Neural cell (in vitro differentiated cells): Measurements from ENCODE around the gene DARS1. TPM values are rescaled to one million over a fixed set of nuclear protein-coding genes. Genes with fewer than 3 reads are reported as not detected.

Experiments
- H2AFZ ChIP-seq: fragments of 200-600, 300-800 bp; sonication (generic), shearing (Covaris generic); 2 replicates; pipeline ENCODE4 v1.6.0; 2014; ENCODE audit warnings: low read depth, mild to moderate bottlenecking, antibody characterized with exemption, low read length, moderate library complexity
- H3F3A ChIP-seq: fragments of 200-600 bp; shearing (Covaris generic); 2 replicates; pipeline ENCODE4 v1.6.1; 2016; ENCODE audit warnings: mild to moderate bottlenecking, moderate library complexity, mixed read lengths, antibody characterized with exemption, low read length; ENCODE audit not compliant: insufficient read depth, poor library complexity, severe bottlenecking
- H3K27ac ChIP-seq: fragments of 200-600, 300-800 bp; sonication (generic), shearing (Covaris generic); 2 replicates; pipeline ENCODE4 v1.5.1; 2014; ENCODE audit warnings: mild to moderate bottlenecking, low read length, moderate library complexity
- H3K27me3 ChIP-seq: fragments of 300-800, 200-600 bp; sonication (generic), shearing (Covaris generic); 2 replicates; pipeline ENCODE4 v1.6.0; 2014; ENCODE audit warnings: mild to moderate bottlenecking, low read depth, low read length, moderate library complexity; ENCODE audit not compliant: insufficient read depth
- H3K36me3 ChIP-seq: fragments of 300-800, 200-600 bp; sonication (generic), shearing (Covaris generic); 2 replicates; pipeline ENCODE4 v1.5.1; 2014; ENCODE audit warnings: mild to moderate bottlenecking, antibody characterized with exemption, low read length, moderate library complexity; ENCODE audit not compliant: insufficient read depth
- H3K4me2 ChIP-seq: fragments of 300-800, 200-600 bp; sonication (generic), shearing (Covaris generic); 2 replicates; pipeline ENCODE4 v1.6.0; 2014; ENCODE audit warnings: mild to moderate bottlenecking, low read length
- H3K4me3 ChIP-seq: fragments of 300-800, 200-600 bp; sonication (generic), shearing (Covaris generic); 2 replicates; pipeline ENCODE4 v1.5.1; 2014; ENCODE audit warnings: mild to moderate bottlenecking, low read length, moderate library complexity
- H3K79me2 ChIP-seq: fragments of 200-600 bp; shearing (Covaris generic); replicated peaks from 2 replicates; pipeline ENCODE4 v1.6.0; 2014; ENCODE audit warnings: mild to moderate bottlenecking, low read length, moderate library complexity; ENCODE audit not compliant: insufficient read depth
- H3K9ac ChIP-seq: fragments of 300-800, 200-600 bp; sonication (generic), shearing (Covaris generic); 2 replicates; pipeline ENCODE4 v1.6.1; 2016; ENCODE audit warnings: mild to moderate bottlenecking, low read length, mixed read lengths
- H3K9me2 ChIP-seq: fragments of 200-600 bp; shearing (Covaris generic); 2 replicates; pipeline ENCODE4 v1.6.1; 2016; ENCODE audit warnings: mild to moderate bottlenecking, low read length, mixed read lengths; ENCODE audit not compliant: insufficient read depth
- H3K9me3 ChIP-seq: fragments of 200-600, 300-800 bp; sonication (generic), shearing (Covaris generic); 2 replicates; pipeline ENCODE4 v1.6.1; 2016; ENCODE audit warnings: mild to moderate bottlenecking, mixed run types, low read length, moderate library complexity, mixed read lengths
- H4K20me1 ChIP-seq: fragments of 200-600 bp; shearing (Covaris generic); 2 replicates; pipeline ENCODE4 v1.6.1; 2016; ENCODE audit warnings: mild to moderate bottlenecking, mixed run types; ENCODE audit not compliant: insufficient read depth
- EP300 ChIP-seq: fragments of 450-650 bp; conservative IDR thresholded peaks from 2 replicates; pipeline ENCODE4 v1.6.1; 2014; ENCODE audit warnings: antibody characterized with exemption, mild to moderate bottlenecking, moderate library complexity; ENCODE audit not compliant: poor library complexity, severe bottlenecking
- EZH2 ChIP-seq: fragments of 200-600, 300-800 bp; shearing (Covaris generic), sonication (generic); IDR thresholded peaks from 2 replicates; pipeline ENCODE4 v1.6.1; 2014; ENCODE audit warnings: antibody characterized with exemption, low read length, borderline replicate concordance, mild to moderate bottlenecking; ENCODE audit not compliant: insufficient read depth, poor library complexity, severe bottlenecking
- MXI1 ChIP-seq: fragments of 450-650 bp; conservative IDR thresholded peaks from 2 replicates; pipeline ENCODE4 v1.6.1; 2014; ENCODE audit warnings: antibody characterized with exemption, mild to moderate bottlenecking; ENCODE audit not compliant: poor library complexity, severe bottlenecking
- POLR2AphosphoS5 ChIP-seq: IDR thresholded peaks from 2 replicates; pipeline ENCODE4 v1.6.1; 2012
- RAD21 ChIP-seq: fragments of 450-650 bp; conservative IDR thresholded peaks from 2 replicates; pipeline ENCODE4 v1.6.1; 2014; ENCODE audit warnings: antibody characterized with exemption, mild to moderate bottlenecking, moderate library complexity
- SMC3 ChIP-seq: fragments of 450-650 bp; conservative IDR thresholded peaks from 2 replicates; pipeline ENCODE4 v1.6.1; 2014; ENCODE audit warnings: antibody characterized with exemption, mild to moderate bottlenecking, moderate library complexity; ENCODE audit not compliant: poor library complexity
- TAF1 ChIP-seq: IDR thresholded peaks from 2 replicates; pipeline ENCODE4 v1.6.1; 2012; ENCODE audit warnings: low read depth
- polyA plus RNA-seq: library from polyadenylated mRNA; depleted of rRNA; stranded (reverse); fragments of >200 nt; gene quantifications from 2 replicates; pipeline ENCODE4 v1.2.3, GENCODE V29; 2014
- TF ChIP-seq, protein P1 (sequence below): IDR thresholded peaks from 2 replicates; pipeline ENCODE4 v1.6.1; 2012; ENCODE audit warnings: borderline replicate concordance
- TF ChIP-seq, protein P2 (sequence below): fragments of 450-650 bp; IDR thresholded peaks from 2 replicates; pipeline ENCODE4 v1.5.1; 2014; ENCODE audit warnings: antibody characterized with exemption, mild to moderate bottlenecking, moderate library complexity; ENCODE audit not compliant: poor library complexity, severe bottlenecking

The DARS1 gene
- polyA plus RNA-seq, 1 donor from 2014 or later = 37.9 TPM

DNA sequence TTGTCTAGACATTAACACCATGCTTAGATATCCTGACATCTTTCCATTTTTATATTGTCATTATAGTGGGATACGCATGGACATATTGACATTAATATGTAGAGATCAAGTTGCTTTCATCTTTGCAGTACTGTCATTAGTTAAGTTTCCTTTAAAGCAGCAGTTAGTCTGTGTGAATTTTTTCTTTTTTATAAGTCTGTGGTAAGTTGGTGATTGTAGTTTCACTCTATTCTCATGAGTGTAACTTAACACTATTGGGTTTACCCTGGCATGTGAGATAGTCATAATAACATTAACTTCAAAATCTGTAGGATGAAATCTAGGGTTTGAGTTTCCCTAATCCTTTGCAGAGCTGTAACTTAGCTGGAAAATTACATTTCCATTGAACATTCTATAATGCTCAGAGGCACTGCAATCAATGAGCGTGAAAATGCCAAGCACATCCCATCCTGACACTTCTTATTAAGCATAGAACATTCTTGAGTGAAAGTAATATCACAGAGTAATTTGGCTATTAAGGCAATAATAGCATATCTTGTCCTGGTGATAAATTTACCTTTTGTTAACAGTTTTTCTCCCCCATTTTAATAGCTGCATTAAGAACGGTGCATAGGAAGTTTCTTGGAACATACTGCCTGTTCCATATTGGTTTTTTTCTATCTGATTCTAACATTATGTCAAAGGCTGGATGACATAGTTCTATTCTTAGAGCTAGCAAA lies 47.5 kb upstream of the DARS1 start:
- Histone ChIP-seq H4K20me1 (no peaks in the 10 kb centered on the region), H3K9ac (no peak overlapping the region)

DNA sequence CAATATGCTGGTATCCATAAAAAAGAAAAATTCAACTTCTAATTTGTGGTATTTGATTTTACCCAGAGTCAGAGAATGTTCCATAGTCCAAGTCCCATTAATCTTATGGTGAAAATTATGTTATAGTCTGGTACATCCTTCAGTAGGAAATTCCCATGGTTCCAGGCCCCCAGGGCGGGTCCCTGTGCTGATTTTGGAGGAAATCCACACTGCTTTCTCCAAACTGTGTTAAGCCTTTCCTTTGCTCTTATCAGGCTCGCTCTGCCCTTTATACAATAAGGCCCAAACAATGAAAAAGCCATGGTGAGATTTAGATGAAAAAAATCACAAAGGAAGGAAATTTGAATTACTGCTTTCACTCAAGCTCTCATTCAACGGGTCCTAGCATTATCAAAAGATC lies 46.8 kb upstream of the DARS1 start:
- H3F3A ChIP-seq = no peaks in the 10 kb centered on the region
- no peaks in the 10 kb centered on the region for H3K9me2 ChIP-seq
- no peak overlapping the region for H3K9ac ChIP-seq
- H3K79me2 ChIP-seq = no peaks in the 10 kb centered on the region
- no peaks in the 10 kb centered on the region for H3K36me3 ChIP-seq
- H3K27ac ChIP-seq = no peak overlapping the region
- no peaks in the 10 kb centered on the region for H3K9me3 ChIP-seq
- H3K27me3 ChIP-seq = no peaks in the 10 kb centered on the region
- TF ChIP-seq SMC3 = no peak
- TF ChIP-seq, protein P1, sequence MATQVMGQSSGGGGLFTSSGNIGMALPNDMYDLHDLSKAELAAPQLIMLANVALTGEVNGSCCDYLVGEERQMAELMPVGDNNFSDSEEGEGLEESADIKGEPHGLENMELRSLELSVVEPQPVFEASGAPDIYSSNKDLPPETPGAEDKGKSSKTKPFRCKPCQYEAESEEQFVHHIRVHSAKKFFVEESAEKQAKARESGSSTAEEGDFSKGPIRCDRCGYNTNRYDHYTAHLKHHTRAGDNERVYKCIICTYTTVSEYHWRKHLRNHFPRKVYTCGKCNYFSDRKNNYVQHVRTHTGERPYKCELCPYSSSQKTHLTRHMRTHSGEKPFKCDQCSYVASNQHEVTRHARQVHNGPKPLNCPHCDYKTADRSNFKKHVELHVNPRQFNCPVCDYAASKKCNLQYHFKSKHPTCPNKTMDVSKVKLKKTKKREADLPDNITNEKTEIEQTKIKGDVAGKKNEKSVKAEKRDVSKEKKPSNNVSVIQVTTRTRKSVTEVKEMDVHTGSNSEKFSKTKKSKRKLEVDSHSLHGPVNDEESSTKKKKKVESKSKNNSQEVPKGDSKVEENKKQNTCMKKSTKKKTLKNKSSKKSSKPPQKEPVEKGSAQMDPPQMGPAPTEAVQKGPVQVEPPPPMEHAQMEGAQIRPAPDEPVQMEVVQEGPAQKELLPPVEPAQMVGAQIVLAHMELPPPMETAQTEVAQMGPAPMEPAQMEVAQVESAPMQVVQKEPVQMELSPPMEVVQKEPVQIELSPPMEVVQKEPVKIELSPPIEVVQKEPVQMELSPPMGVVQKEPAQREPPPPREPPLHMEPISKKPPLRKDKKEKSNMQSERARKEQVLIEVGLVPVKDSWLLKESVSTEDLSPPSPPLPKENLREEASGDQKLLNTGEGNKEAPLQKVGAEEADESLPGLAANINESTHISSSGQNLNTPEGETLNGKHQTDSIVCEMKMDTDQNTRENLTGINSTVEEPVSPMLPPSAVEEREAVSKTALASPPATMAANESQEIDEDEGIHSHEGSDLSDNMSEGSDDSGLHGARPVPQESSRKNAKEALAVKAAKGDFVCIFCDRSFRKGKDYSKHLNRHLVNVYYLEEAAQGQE = no peak
- H3K4me2 ChIP-seq = no peak overlapping the region
- H3K4me3 ChIP-seq = no peak overlapping the region
- H2AFZ ChIP-seq = no peak overlapping the region
- no peaks in the 10 kb centered on the region for H4K20me1 ChIP-seq

More for the DNA sequence above, 47.5 kb upstream of the DARS1 start:
- Histone ChIP-seq H3K79me2 (no peaks in the 10 kb centered on the region), H3K9me3 (no peaks in the 10 kb centered on the region), H3K27me3 (no peaks in the 10 kb centered on the region), H2AFZ (no peak overlapping the region), H3F3A (no peaks in the 10 kb centered on the region), H3K36me3 (no peaks in the 10 kb centered on the region), H3K4me2 (no peak overlapping the region), H3K4me3 (no peak overlapping the region), H3K27ac (peak overlapping the region; percentile 23), H3K9me2 (no peaks in the 10 kb centered on the region)
- TF ChIP-seq EP300 (peak; percentile 50), MXI1 (no peak), RAD21 (no peak), EZH2 (no peak), TAF1 (no peak), SMC3 (no peak), POLR2AphosphoS5 (peak; percentile 51)
- TF ChIP-seq, protein P1 = no peak
- TF ChIP-seq, protein P2, sequence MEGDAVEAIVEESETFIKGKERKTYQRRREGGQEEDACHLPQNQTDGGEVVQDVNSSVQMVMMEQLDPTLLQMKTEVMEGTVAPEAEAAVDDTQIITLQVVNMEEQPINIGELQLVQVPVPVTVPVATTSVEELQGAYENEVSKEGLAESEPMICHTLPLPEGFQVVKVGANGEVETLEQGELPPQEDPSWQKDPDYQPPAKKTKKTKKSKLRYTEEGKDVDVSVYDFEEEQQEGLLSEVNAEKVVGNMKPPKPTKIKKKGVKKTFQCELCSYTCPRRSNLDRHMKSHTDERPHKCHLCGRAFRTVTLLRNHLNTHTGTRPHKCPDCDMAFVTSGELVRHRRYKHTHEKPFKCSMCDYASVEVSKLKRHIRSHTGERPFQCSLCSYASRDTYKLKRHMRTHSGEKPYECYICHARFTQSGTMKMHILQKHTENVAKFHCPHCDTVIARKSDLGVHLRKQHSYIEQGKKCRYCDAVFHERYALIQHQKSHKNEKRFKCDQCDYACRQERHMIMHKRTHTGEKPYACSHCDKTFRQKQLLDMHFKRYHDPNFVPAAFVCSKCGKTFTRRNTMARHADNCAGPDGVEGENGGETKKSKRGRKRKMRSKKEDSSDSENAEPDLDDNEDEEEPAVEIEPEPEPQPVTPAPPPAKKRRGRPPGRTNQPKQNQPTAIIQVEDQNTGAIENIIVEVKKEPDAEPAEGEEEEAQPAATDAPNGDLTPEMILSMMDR = no peak
